MM.1S (cell line): ENCODE data around the gene B4GALT6.

Source experiments
- DNase-seq: peaks from one replicate; pipeline ENCODE4 v3.0.0-alpha.2; 2015
- H2AFZ ChIP-seq: fragments of 300-600 bp; sonication (generic); 2 replicates; pipeline ENCODE4 v1.6.0; 2016; ENCODE audit warnings: antibody characterized with exemption, low read length
- H3F3A ChIP-seq: fragments of 300-600 bp; sonication (generic); 2 replicates; pipeline ENCODE4 v1.6.1; 2016; ENCODE audit warnings: mild to moderate bottlenecking, antibody characterized with exemption, low read length, moderate library complexity, mixed read lengths; ENCODE audit not compliant: insufficient read depth
- H3K27ac ChIP-seq: fragments of 300-600 bp; sonication (generic); 2 replicates; pipeline ENCODE4 v1.5.1; 2016; ENCODE audit warnings: mild to moderate bottlenecking, low read length
- H3K27me3 ChIP-seq: fragments of 300-600 bp; sonication (generic); replicated peaks from 2 replicates; pipeline ENCODE4 v1.6.0; 2016; ENCODE audit warnings: low read length; ENCODE audit not compliant: insufficient read depth
- H3K36me3 ChIP-seq: fragments of 300-600 bp; sonication (generic); replicated peaks from 2 replicates; pipeline ENCODE4 v1.6.1; 2016; ENCODE audit warnings: mild to moderate bottlenecking, low read length, mixed read lengths; ENCODE audit not compliant: insufficient read depth
- H3K4me1 ChIP-seq: fragments of 300-600 bp; sonication (generic); 2 replicates; pipeline ENCODE4 v1.6.1; 2016; ENCODE audit warnings: low read length, mixed read lengths
- H3K4me2 ChIP-seq: fragments of 300-600 bp; sonication (generic); 2 replicates; pipeline ENCODE4 v1.6.0; 2016; ENCODE audit warnings: low read depth, low read length
- H3K4me3 ChIP-seq: fragments of 300-600 bp; sonication (generic); 2 replicates; pipeline ENCODE4 v1.5.1; 2016; ENCODE audit warnings: low read length, mixed read lengths
- H3K79me2 ChIP-seq: fragments of 300-600 bp; sonication (generic); 2 replicates; pipeline ENCODE4 v1.6.1; 2016; ENCODE audit warnings: mixed run types, low read length, mixed read lengths
- H3K9ac ChIP-seq: fragments of 300-600 bp; sonication (generic); 2 replicates; pipeline ENCODE4 v1.6.1; 2016; ENCODE audit warnings: low read length, mixed read lengths
- H3K9me2 ChIP-seq: fragments of 300-600 bp; sonication (generic); replicated peaks from 2 replicates; pipeline ENCODE4 v1.6.1; 2016; ENCODE audit warnings: mild to moderate bottlenecking, low read length, mixed read lengths; ENCODE audit not compliant: insufficient read depth
- H3K9me3 ChIP-seq: fragments of 300-600 bp; sonication (generic); replicated peaks from 2 replicates; pipeline ENCODE4 v1.6.1; 2016; ENCODE audit warnings: mild to moderate bottlenecking, low read length, mixed read lengths; ENCODE audit not compliant: insufficient read depth
- H4K20me1 ChIP-seq: fragments of 300-600 bp; sonication (generic); 2 replicates; pipeline ENCODE4 v1.6.1; 2016; ENCODE audit warnings: mild to moderate bottlenecking, low read length, moderate library complexity, mixed read lengths; ENCODE audit not compliant: insufficient read depth
- CTCF ChIP-seq: fragments of 300-600 bp; sonication (generic); IDR thresholded peaks from 2 replicates; pipeline ENCODE4 v1.5.1; 2016; ENCODE audit warnings: antibody characterized with exemption, low read length, mixed read lengths
- EZH2 ChIP-seq: fragments of 300-600 bp; sonication (generic); optimal IDR thresholded peaks from 2 replicates; pipeline ENCODE3; 2017; ENCODE audit warnings: low read depth, mild to moderate bottlenecking, antibody characterized with exemption, low read length, mixed read lengths
- EZH2phosphoT487 ChIP-seq: fragments of 300-600 bp; sonication (generic); IDR thresholded peaks from 2 replicates; pipeline ENCODE4 v1.6.1; 2018; ENCODE audit warnings: antibody characterized with exemption, low read length

The B4GALT6 gene

GRCh38 chr18:31679791-31680432, 4.5 kb downstream of the B4GALT6 start:
- Histone ChIP-seq H4K20me1 (no peaks in the 10 kb centered on the region), H3K27ac (no peak overlapping the region), H3K9me3 (no peaks in the 10 kb centered on the region), H3K4me2 (no peak overlapping the region), H3K36me3 (no peaks in the 10 kb centered on the region), H3K9ac (no peak overlapping the region), H3K4me3 (no peak overlapping the region), H3K79me2 (no peaks in the 10 kb centered on the region), H3K27me3 (no peaks in the 10 kb centered on the region), H3K9me2 (no peaks in the 10 kb centered on the region), H3F3A (peaks cover 4% of the 10 kb centered on the region; the same call in 1 of the 2 replicates), H2AFZ (no peak overlapping the region), H3K4me1 (no peaks in the 10 kb centered on the region)
- no peak for DNase-seq
- no peak for TF ChIP-seq CTCF
- TF ChIP-seq EZH2phosphoT487, result no peak
- TF ChIP-seq EZH2, result no peak

GRCh38 chr18:31679133-31679742, 5.1 kb downstream of the B4GALT6 start:
- Histone ChIP-seq H3K4me1 (no peaks in the 10 kb centered on the region), H3K9me2 (no peaks in the 10 kb centered on the region), H4K20me1 (no peaks in the 10 kb centered on the region), H3K36me3 (no peaks in the 10 kb centered on the region), H3K9me3 (no peaks in the 10 kb centered on the region), H3K79me2 (no peaks in the 10 kb centered on the region), H3K4me3 (no peak overlapping the region), H3F3A (peaks cover 3% of the 10 kb centered on the region; the same call in 1 of the 2 replicates), H2AFZ (no peak overlapping the region), H3K27me3 (no peaks in the 10 kb centered on the region), H3K4me2 (no peak overlapping the region), H3K9ac (no peak overlapping the region), H3K27ac (no peak overlapping the region)
- no peak for DNase-seq
- TF ChIP-seq EZH2phosphoT487, result no peak

GRCh38 chr18:31678425-31678824, 6.0 kb downstream of the B4GALT6 start:
- H3F3A ChIP-seq, result no peaks in the 10 kb centered on the region
- no peaks in the 10 kb centered on the region for H3K9me3 ChIP-seq
- no peak for TF ChIP-seq EZH2phosphoT487
- TF ChIP-seq EZH2, result no peak
- TF ChIP-seq CTCF, result no peak
- no peak overlapping the region for H3K4me3 ChIP-seq
- no peak for DNase-seq
- no peaks in the 10 kb centered on the region for H3K79me2 ChIP-seq
- no peaks in the 10 kb centered on the region for H3K9me2 ChIP-seq
- no peaks in the 10 kb centered on the region for H3K4me1 ChIP-seq
- H3K36me3 ChIP-seq, result no peaks in the 10 kb centered on the region
- H4K20me1 ChIP-seq, result no peaks in the 10 kb centered on the region
- H2AFZ ChIP-seq, result no peak overlapping the region
- H3K9ac ChIP-seq, result no peak overlapping the region
- no peak overlapping the region for H3K27ac ChIP-seq
- no peaks in the 10 kb centered on the region for H3K27me3 ChIP-seq
- H3K4me2 ChIP-seq, result no peak overlapping the region

GRCh38 chr18:31677592-31677991, 6.8 kb downstream of the B4GALT6 start:
- H3F3A ChIP-seq, result no peaks in the 10 kb centered on the region
- H3K9me2 ChIP-seq, result no peaks in the 10 kb centered on the region
- H3K27me3 ChIP-seq, result no peaks in the 10 kb centered on the region
- H3K36me3 ChIP-seq, result no peaks in the 10 kb centered on the region
- H3K4me2 ChIP-seq, result no peak overlapping the region
- H3K4me1 ChIP-seq, result no peaks in the 10 kb centered on the region
- DNase-seq, result no peak
- no peak overlapping the region for H2AFZ ChIP-seq
- no peaks in the 10 kb centered on the region for H3K79me2 ChIP-seq
- TF ChIP-seq EZH2 (no peak), EZH2phosphoT487 (no peak), CTCF (no peak)
- H4K20me1 ChIP-seq, result no peaks in the 10 kb centered on the region
- H3K27ac ChIP-seq, result no peak overlapping the region
- H3K4me3 ChIP-seq, result no peak overlapping the region
- no peaks in the 10 kb centered on the region for H3K9me3 ChIP-seq
- H3K9ac ChIP-seq, result no peak overlapping the region
